ENCODE results near the gene DTX3.

DNA sequence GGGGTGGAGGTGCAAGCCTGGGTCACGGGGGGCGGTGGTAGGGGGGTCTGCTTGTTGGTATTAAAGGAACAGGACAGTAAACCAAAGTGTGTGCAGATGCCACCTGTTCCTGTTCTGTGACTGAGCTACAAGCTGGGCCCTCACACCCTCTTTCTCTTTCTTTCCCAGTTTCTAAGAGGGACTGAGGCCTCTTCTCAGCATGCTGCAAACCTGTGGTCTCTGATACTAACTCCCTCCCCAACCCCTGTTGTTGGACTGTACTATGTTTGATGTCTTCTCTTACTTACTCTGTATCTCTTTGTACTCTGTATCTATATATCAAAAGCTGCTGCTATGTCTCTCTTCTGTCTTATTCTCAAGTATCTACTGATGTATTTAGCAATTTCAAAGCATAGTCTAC is 20.6 kb upstream of the DTX3 start:
- no peak for TF ChIP-seq EZH2 (IDR thresholded peaks at IDR 0.05; ENCODE audit: insufficient read depth, low read length)
- no peak for TF ChIP-seq CTCF (IDR thresholded peaks at IDR 0.05; ENCODE audit: insufficient read depth, low read depth, low read length)
